ENCODE data around the gene A2M. TPM values are rescaled to one million over a fixed set of nuclear protein-coding genes. Genes with fewer than 3 reads are reported as not detected.
A peak's percentile ranks its signal among the peaks of the same experiment; 100 is the strongest.

Gene A2M
- total and polyA plus RNA-seq, 7 experiments from 2014 or later = 0.08 to 4.9 (median 1.5) TPM; not detected in 3

DNA sequence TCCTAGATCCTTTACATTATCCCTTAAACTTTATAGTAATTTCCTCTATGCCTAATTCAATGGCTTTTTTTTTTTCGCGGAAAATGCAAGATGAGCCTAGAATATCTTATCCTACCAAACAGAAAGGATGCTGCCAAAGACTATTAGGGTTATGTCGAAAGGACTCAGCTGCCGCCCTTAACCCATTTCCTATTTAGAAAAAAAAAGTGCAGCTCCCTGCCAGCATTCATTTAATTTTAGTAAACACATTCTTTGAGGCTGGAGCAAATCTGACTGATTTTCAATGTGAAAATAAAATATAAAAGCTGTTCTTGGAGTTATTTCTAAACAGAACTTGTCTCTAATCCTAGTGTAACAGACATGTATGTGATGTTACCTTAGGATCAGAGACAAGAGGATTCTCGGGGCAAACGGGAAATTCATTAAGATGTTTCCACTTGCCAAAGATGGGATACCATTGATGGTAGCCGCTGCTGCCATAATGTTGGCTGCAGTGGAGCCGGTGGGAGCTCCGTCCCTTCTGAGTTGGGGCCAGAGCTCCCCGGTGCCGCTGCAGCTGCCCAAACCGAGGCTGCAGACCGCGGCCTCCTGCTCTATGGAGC is 8.2 kb upstream of the A2M start:
- Histone ChIP-seq H3K4me3 (ENCODE audit: low read length) (no peak overlapping the region), H3K27ac (ENCODE audit: low read depth, low read length) (no peak overlapping the region), H3K9me3 (ENCODE audit: control insufficient read depth in 2 of 3, low read length in 3 of 3) (no peaks in the 10 kb centered on the region), H3K36me3 (ENCODE audit: control insufficient read depth in 2 of 3, insufficient read depth in 3 of 3, low read length in 3 of 3) (no peaks in the 10 kb centered on the region), H3K27me3 (ENCODE audit: control insufficient read depth in 2 of 2, insufficient read depth in 2 of 2, low read length in 2 of 2) (no peaks in the 10 kb centered on the region), H3K4me1 (ENCODE audit: control insufficient read depth in 2 of 2, insufficient read depth in 2 of 2, low read length in 2 of 2) (no peaks in the 10 kb centered on the region)
- Mint-ChIP-seq H3K27me3 (no peaks in the 10 kb centered on the region), H3K27ac (no peak overlapping the region), H3K4me3 (no peak overlapping the region), H3K9me3 (peaks cover 0 to 2% (median 0%) of the 10 kb centered on the region in 11 donors), H3K4me1 (no peaks in the 10 kb centered on the region), H3K36me3 (peaks cover 0 to 18% (median 3%) of the 10 kb centered on the region in 5 donors)
- DNase-seq (no peak), ATAC-seq (no peak)
- intact Hi-C loops (cut with micrococcal nuclease) = no loop called here
- CTCF ChIA-PET = interaction anchor here (0.6 kb wide), 1 partner anchor 82 kb away, joined by 3 read pairs; no protein-coding TSS in a partner anchor
- POLR2A ChIA-PET = interaction anchor here (0.7 kb wide), 1 partner anchor 96 kb away, joined by 4 read pairs; no protein-coding TSS in a partner anchor

DNA sequence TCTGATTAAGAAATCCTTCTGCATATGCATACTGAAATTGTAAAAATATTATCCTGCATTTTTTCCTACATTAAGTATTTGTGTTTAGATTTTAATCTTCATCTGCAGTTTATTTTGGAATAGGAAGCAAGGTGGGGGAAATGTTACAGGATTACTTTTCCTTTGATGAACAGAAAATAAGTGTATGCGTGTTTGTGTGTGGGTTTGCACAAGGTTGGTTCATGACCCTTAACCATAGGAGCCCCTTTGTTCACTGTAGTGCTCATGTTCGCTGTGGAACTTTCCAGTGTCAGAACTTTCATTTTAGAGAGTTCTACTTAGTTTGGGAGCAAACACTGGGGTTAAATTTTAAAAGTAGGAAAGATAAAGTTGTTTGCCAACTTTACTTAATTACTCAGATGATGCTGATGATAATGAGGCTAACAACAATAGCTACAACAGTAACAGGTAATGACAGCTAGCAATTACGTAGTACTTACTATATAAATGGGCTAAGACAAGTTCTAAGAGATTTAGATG is 6.4 kb upstream of the A2M start:
- H3K4me1 Mint-ChIP-seq = peaks cover 0 to 3% (median 0%) of the 10 kb centered on the region in 7 donors
- CTCF ChIA-PET = no interaction called here
- Histone ChIP-seq H3K36me3 (ENCODE audit: control insufficient read depth in 2 of 3, insufficient read depth in 3 of 3, low read length in 3 of 3) (no peaks in the 10 kb centered on the region), H3K27me3 (ENCODE audit: control insufficient read depth in 2 of 2, insufficient read depth in 2 of 2, low read length in 2 of 2) (no peaks in the 10 kb centered on the region), H3K4me3 (ENCODE audit: low read length) (no peak overlapping the region), H3K9me3 (ENCODE audit: control insufficient read depth in 2 of 3, low read length in 3 of 3) (no peaks in the 10 kb centered on the region), H3K4me1 (ENCODE audit: control insufficient read depth in 2 of 2, insufficient read depth in 2 of 2, low read length in 2 of 2) (no peaks in the 10 kb centered on the region), H3K27ac (ENCODE audit: low read depth, low read length) (no peak overlapping the region)
- peaks cover 0 to 11% (median 0%) of the 10 kb centered on the region in 5 donors for H3K36me3 Mint-ChIP-seq
- H3K9me3 Mint-ChIP-seq = no peaks in the 10 kb centered on the region
- intact Hi-C loops (cut with micrococcal nuclease) = no loop called here
- POLR2A ChIA-PET = no interaction called here
- H3K27ac Mint-ChIP-seq = no peak overlapping the region
- peaks cover 0 to 3% (median 0%) of the 10 kb centered on the region in 5 donors for H3K27me3 Mint-ChIP-seq
- H3K4me3 Mint-ChIP-seq = no peak overlapping the region
- ATAC-seq = no peak
- no peak for DNase-seq

- Mint-ChIP-seq H3K9me3 (no peaks in the 10 kb centered on the region), H3K4me3 (no peak overlapping the region), H3K36me3 (peaks cover 0 to 6% (median 0%) of the 10 kb centered on the region in 5 donors), H3K4me1 (peaks cover 9 to 16% (median 11%) of the 10 kb centered on the region in 7 donors), H3K27me3 (peaks cover 0 to 4% (median 0%) of the 10 kb centered on the region in 5 donors), H3K27ac (no peak overlapping the region)
- DNase-seq (no peak), ATAC-seq (no peak)
- Histone ChIP-seq H3K4me3 (ENCODE audit: low read length) (no peak overlapping the region), H3K36me3 (ENCODE audit: control insufficient read depth in 2 of 3, insufficient read depth in 3 of 3, low read length in 3 of 3) (no peaks in the 10 kb centered on the region), H3K9me3 (ENCODE audit: control insufficient read depth in 2 of 3, low read length in 3 of 3) (no peaks in the 10 kb centered on the region), H3K27ac (ENCODE audit: low read depth, low read length) (no peak overlapping the region), H3K4me1 (ENCODE audit: control insufficient read depth in 2 of 2, insufficient read depth in 2 of 2, low read length in 2 of 2) (no peaks in the 10 kb centered on the region), H3K27me3 (ENCODE audit: control insufficient read depth in 2 of 2, insufficient read depth in 2 of 2, low read length in 2 of 2) (no peaks in the 10 kb centered on the region)
- intact Hi-C loops (cut with micrococcal nuclease) = no loop called here
- POLR2A ChIA-PET = no interaction called here
- CTCF ChIA-PET = no interaction called here
Measured at GRCh38 chr12:9120487-9121184, 4.9 kb upstream of the A2M start.

GRCh38 chr12:9118158-9118557 is 2.4 kb upstream of the A2M start:
- POLR2A ChIA-PET = no interaction called here
- peaks cover 9 to 18% (median 15%) of the 10 kb centered on the region in 7 donors for H3K4me1 Mint-ChIP-seq
- ATAC-seq = peak; percentile 94
- H3K36me3 ChIP-seq (ENCODE audit: control insufficient read depth in 2 of 3, insufficient read depth in 3 of 3, low read length in 3 of 3) = peaks cover 0 to 5% (median 0%) of the 10 kb centered on the region in 3 experiments
- no peaks in the 10 kb centered on the region for H3K4me1 ChIP-seq (ENCODE audit: control insufficient read depth in 2 of 2, insufficient read depth in 2 of 2, low read length in 2 of 2)
- intact Hi-C loops (cut with micrococcal nuclease) = no loop called here
- peaks cover 0 to 4% (median 0%) of the 10 kb centered on the region in 5 donors for H3K27me3 Mint-ChIP-seq
- DNase-seq = no peak
- CTCF ChIA-PET = no interaction called here
- H3K36me3 Mint-ChIP-seq = peaks cover 0 to 3% (median 0%) of the 10 kb centered on the region in 5 donors
- H3K9me3 ChIP-seq (ENCODE audit: control insufficient read depth in 2 of 3, low read length in 3 of 3) = no peaks in the 10 kb centered on the region
- H3K27ac ChIP-seq (ENCODE audit: low read depth, low read length) = no peak overlapping the region
- no peak overlapping the region for H3K4me3 ChIP-seq (ENCODE audit: low read length)
- no peaks in the 10 kb centered on the region for H3K27me3 ChIP-seq (ENCODE audit: control insufficient read depth in 2 of 2, insufficient read depth in 2 of 2, low read length in 2 of 2)
- H3K4me3 Mint-ChIP-seq = no peak overlapping the region
- no peak overlapping the region for H3K27ac Mint-ChIP-seq
- no peaks in the 10 kb centered on the region for H3K9me3 Mint-ChIP-seq

- ChIA-PET POLR2A (no interaction called here), CTCF (no interaction called here)
- ATAC-seq = no peak
- no peak overlapping the region for H3K27ac Mint-ChIP-seq
- no peak for DNase-seq
- peaks cover 9 to 22% (median 15%) of the 10 kb centered on the region in 7 donors for H3K4me1 Mint-ChIP-seq
- Histone ChIP-seq H3K36me3 (ENCODE audit: control insufficient read depth in 2 of 3, insufficient read depth in 3 of 3, low read length in 3 of 3) (peaks cover 0 to 5% (median 0%) of the 10 kb centered on the region in 3 experiments), H3K27ac (ENCODE audit: low read depth, low read length) (no peak overlapping the region), H3K27me3 (ENCODE audit: control insufficient read depth in 2 of 2, insufficient read depth in 2 of 2, low read length in 2 of 2) (no peaks in the 10 kb centered on the region), H3K4me3 (ENCODE audit: low read length) (no peak overlapping the region), H3K9me3 (ENCODE audit: control insufficient read depth in 2 of 3, low read length in 3 of 3) (no peaks in the 10 kb centered on the region), H3K4me1 (ENCODE audit: control insufficient read depth in 2 of 2, insufficient read depth in 2 of 2, low read length in 2 of 2) (no peaks in the 10 kb centered on the region)
- intact Hi-C loops (cut with micrococcal nuclease) = no loop called here
- H3K36me3 Mint-ChIP-seq = peaks cover 0 to 5% (median 0%) of the 10 kb centered on the region in 5 donors
- H3K9me3 Mint-ChIP-seq = no peaks in the 10 kb centered on the region
- H3K4me3 Mint-ChIP-seq = no peak overlapping the region
- H3K27me3 Mint-ChIP-seq = peaks cover 0 to 4% (median 0%) of the 10 kb centered on the region in 5 donors
Measured at GRCh38 chr12:9114946-9115345, 773 bp downstream of the A2M start.

- H3K9me3 ChIP-seq (ENCODE audit: control insufficient read depth in 2 of 3, low read length in 3 of 3) = no peaks in the 10 kb centered on the region
- POLR2A ChIA-PET = no interaction called here
- no peak overlapping the region for H3K4me3 Mint-ChIP-seq
- H3K9me3 Mint-ChIP-seq = no peaks in the 10 kb centered on the region
- H3K4me1 Mint-ChIP-seq = peaks cover 9 to 22% (median 15%) of the 10 kb centered on the region in 7 donors
- intact Hi-C loops (cut with micrococcal nuclease) = no loop called here
- CTCF ChIA-PET = no interaction called here
- ATAC-seq = no peak
- H3K27me3 ChIP-seq (ENCODE audit: control insufficient read depth in 2 of 2, insufficient read depth in 2 of 2, low read length in 2 of 2) = no peaks in the 10 kb centered on the region
- H3K27me3 Mint-ChIP-seq = peaks cover 0 to 4% (median 0%) of the 10 kb centered on the region in 5 donors
- no peak overlapping the region for H3K27ac Mint-ChIP-seq
- no peak for DNase-seq
- peaks cover 0 to 5% (median 0%) of the 10 kb centered on the region in 3 experiments for H3K36me3 ChIP-seq (ENCODE audit: control insufficient read depth in 2 of 3, insufficient read depth in 3 of 3, low read length in 3 of 3)
- H3K36me3 Mint-ChIP-seq = peaks cover 0 to 5% (median 0%) of the 10 kb centered on the region in 5 donors
- no peak overlapping the region for H3K4me3 ChIP-seq (ENCODE audit: low read length)
- no peaks in the 10 kb centered on the region for H3K4me1 ChIP-seq (ENCODE audit: control insufficient read depth in 2 of 2, insufficient read depth in 2 of 2, low read length in 2 of 2)
- no peak overlapping the region for H3K27ac ChIP-seq (ENCODE audit: low read depth, low read length)
Measured at GRCh38 chr12:9113987-9114309, 1.8 kb downstream of the A2M start.
